ENCODE measurements around the gene RASSF3.

DNA sequence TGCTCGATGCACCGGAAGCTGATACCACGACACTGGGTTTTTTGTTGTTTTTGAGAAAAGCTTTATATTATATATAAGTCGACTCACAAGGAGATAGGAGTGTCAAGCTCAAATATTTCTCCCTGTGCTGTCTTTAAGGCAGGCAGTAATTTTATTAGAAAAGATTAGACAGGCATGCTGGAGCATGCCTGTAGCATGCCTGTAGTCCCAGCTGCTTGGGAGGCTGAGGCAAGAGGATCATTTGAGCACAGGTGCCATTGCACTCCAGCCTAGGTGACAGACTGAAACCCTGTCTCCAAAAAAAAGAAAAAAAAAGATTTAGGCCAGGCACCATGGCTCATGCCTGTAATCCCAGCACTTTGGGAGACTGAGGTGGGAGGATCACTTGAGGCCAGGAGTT is 97.1 kb downstream of the RASSF3 start:
- TF ChIP-seq, protein P1, sequence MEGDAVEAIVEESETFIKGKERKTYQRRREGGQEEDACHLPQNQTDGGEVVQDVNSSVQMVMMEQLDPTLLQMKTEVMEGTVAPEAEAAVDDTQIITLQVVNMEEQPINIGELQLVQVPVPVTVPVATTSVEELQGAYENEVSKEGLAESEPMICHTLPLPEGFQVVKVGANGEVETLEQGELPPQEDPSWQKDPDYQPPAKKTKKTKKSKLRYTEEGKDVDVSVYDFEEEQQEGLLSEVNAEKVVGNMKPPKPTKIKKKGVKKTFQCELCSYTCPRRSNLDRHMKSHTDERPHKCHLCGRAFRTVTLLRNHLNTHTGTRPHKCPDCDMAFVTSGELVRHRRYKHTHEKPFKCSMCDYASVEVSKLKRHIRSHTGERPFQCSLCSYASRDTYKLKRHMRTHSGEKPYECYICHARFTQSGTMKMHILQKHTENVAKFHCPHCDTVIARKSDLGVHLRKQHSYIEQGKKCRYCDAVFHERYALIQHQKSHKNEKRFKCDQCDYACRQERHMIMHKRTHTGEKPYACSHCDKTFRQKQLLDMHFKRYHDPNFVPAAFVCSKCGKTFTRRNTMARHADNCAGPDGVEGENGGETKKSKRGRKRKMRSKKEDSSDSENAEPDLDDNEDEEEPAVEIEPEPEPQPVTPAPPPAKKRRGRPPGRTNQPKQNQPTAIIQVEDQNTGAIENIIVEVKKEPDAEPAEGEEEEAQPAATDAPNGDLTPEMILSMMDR (optimal IDR thresholded peaks at IDR 0.05 in 1 of 3, IDR thresholded peaks at IDR 0.05 in 1 of 3, conservative IDR thresholded peaks at IDR 0.05 in 1 of 3; ENCODE audit: extremely low read depth in 1 of 3, insufficient read depth in 2 of 3, low read length in 3 of 3), result no peak
- TF ChIP-seq EZH2 (IDR thresholded peaks at IDR 0.05; ENCODE audit: low read length), result no peak

All from keratinocyte (primary cell).